Right lobe of liver (tissue), 4 donors: ENCODE data around the gene NTN5.

Experiments used
- POLR2A ChIP-seq: fragments of 450-650 bp; IDR thresholded peaks from one replicate; pipeline ENCODE4 v1.6.1; 2017; ENCODE audit warnings: antibody characterized with exemption, mild to moderate bottlenecking
- TF ChIP-seq, protein P1 (sequence below), 4 donors: fragments of 200-600 bp in 3 of 4; fragments of 450-650 bp in 1 of 4; IDR thresholded peaks; one replicate each; pipeline versions ENCODE4 v1.5.1 to v1.8.0; 2016 to 2022; ENCODE audit warnings: antibody characterized with exemption in 4 of 4, mild to moderate bottlenecking in 2 of 4
- donor health status: DM: no; HTN: no; CAD: no.
- donor health status: DM: no; HTN: no; CAD: no.
- donor health status: DM: no; HTN: yes; CAD: no.

DNA sequence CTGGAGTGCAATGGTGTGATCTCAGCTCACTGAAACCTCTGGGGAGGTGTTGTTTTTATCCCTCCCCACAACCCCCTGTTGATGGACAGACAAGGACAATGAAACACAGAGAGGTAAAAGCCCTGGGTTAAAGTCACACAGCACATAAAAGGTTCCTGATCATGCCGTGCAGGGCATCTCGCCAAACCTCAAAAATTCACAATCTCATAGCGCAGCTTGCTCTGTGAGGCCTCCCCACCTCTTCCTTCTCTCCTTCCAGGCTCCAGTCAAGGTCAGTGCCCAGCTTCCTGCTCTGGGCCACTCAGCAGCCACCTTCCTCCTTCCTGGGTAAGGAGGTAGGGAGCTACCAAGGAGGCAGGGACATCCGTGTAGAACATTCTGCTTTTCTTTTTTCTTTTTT lies 25.2 kb upstream of the NTN5 start:
- TF ChIP-seq, protein P1, sequence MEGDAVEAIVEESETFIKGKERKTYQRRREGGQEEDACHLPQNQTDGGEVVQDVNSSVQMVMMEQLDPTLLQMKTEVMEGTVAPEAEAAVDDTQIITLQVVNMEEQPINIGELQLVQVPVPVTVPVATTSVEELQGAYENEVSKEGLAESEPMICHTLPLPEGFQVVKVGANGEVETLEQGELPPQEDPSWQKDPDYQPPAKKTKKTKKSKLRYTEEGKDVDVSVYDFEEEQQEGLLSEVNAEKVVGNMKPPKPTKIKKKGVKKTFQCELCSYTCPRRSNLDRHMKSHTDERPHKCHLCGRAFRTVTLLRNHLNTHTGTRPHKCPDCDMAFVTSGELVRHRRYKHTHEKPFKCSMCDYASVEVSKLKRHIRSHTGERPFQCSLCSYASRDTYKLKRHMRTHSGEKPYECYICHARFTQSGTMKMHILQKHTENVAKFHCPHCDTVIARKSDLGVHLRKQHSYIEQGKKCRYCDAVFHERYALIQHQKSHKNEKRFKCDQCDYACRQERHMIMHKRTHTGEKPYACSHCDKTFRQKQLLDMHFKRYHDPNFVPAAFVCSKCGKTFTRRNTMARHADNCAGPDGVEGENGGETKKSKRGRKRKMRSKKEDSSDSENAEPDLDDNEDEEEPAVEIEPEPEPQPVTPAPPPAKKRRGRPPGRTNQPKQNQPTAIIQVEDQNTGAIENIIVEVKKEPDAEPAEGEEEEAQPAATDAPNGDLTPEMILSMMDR (IDR thresholded peaks at IDR 0.05), result no peak
- TF ChIP-seq POLR2A, result no peak
